ENCODE data around the gene CCDC57.

DNA sequence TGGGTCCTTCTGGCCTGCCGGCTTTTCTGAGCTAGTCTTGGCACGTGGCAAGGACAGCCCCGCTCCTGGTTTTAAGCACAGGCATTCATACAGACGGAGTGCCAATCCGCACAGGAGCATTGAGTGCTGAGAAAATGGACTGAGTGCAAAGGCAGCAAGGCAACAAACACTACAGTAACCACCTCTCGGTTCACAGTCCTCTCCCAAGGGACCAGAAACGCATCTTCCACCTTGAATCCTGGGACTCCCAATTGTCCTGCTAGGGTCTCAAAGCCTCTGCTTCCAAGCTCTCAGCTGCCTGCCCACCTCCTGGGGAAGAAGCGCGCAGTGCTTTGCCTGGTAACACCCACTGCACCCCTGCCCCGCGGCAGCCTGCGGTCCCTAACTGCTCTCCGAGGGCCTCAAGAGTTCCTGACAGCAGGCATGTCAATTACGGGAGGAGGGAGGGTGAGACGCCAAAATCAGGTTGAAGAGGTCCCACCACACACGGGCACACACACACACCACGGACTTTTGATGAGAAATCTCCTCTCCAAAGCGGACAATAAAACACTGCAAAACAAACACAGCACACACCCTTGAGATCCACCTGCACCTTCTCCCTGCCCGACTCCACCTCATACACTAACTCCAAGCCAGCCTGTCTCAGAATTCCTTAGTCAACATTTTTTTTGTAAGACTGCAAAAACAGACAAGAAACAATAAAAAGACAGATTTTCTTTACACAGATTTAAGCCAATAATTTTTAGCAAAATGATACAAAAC lies 31.2 kb upstream of the CCDC57 start:
- TF ChIP-seq, protein P1, sequence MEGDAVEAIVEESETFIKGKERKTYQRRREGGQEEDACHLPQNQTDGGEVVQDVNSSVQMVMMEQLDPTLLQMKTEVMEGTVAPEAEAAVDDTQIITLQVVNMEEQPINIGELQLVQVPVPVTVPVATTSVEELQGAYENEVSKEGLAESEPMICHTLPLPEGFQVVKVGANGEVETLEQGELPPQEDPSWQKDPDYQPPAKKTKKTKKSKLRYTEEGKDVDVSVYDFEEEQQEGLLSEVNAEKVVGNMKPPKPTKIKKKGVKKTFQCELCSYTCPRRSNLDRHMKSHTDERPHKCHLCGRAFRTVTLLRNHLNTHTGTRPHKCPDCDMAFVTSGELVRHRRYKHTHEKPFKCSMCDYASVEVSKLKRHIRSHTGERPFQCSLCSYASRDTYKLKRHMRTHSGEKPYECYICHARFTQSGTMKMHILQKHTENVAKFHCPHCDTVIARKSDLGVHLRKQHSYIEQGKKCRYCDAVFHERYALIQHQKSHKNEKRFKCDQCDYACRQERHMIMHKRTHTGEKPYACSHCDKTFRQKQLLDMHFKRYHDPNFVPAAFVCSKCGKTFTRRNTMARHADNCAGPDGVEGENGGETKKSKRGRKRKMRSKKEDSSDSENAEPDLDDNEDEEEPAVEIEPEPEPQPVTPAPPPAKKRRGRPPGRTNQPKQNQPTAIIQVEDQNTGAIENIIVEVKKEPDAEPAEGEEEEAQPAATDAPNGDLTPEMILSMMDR (optimal IDR thresholded peaks at IDR 0.05 in 1 of 3, IDR thresholded peaks at IDR 0.05 in 1 of 3, conservative IDR thresholded peaks at IDR 0.05 in 1 of 3; ENCODE audit: extremely low read depth in 1 of 3, insufficient read depth in 2 of 3, low read length in 3 of 3): no peak
- TF ChIP-seq EZH2 (IDR thresholded peaks at IDR 0.05; ENCODE audit: low read length): no peak

Measured in keratinocyte (primary cell).